GM12892 (cell line): ENCODE measurements around the gene KRTAP5-9.

ENCODE experiments used
- POLR2A ChIP-seq: IDR thresholded peaks from 2 replicates; pipeline ENCODE4 v1.6.1; 2011; ENCODE audit warnings: low read depth, low read length, control low read depth
- POLR2AphosphoS5 ChIP-seq: IDR thresholded peaks from 2 replicates; pipeline ENCODE4 v1.6.1; 2011; ENCODE audit warnings: low read depth, low read length, control low read depth
- TAF1 ChIP-seq: IDR thresholded peaks from 2 replicates; pipeline ENCODE4 v1.6.1; 2011; ENCODE audit warnings: low read depth, mild to moderate bottlenecking, control low read depth, low read length, borderline replicate concordance

DNA sequence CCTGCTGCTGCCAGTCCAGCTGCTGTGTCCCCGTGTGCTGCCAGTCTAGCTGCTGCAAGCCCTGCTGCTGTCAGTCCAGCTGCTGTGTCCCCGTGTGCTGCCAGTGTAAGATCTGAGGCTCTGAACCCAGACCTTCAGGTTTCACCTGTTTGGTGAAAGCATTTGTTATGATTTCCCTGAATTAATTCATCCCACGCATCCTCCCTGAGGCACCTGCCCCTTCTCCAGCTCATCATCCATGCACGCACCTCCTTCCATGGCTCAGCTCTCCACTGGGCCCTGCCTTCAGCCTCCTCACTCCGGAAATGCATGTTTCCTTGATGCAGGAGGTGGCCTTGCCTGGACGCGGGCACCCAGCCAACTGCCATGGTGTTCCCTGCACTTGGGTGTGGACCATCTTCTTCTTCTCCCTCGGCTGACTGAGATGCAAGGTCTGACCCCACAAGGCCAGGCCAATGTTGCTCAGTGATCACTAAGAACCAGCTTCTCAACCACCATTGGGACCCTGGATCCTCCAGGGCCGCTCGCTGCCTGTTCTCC lies 17.9 kb downstream of the KRTAP5-9 start:
- no peak for TF ChIP-seq POLR2A
- no peak for TF ChIP-seq POLR2AphosphoS5
- no peak for TF ChIP-seq TAF1
